ENCODE measurements around the gene FRMD4B. TPM values are rescaled to one million over a fixed set of nuclear protein-coding genes. Genes with fewer than 3 reads are reported as not detected.

The FRMD4B gene
- total RNA-seq, 1 donor from 2014 or later, result 17.3 TPM

DNA sequence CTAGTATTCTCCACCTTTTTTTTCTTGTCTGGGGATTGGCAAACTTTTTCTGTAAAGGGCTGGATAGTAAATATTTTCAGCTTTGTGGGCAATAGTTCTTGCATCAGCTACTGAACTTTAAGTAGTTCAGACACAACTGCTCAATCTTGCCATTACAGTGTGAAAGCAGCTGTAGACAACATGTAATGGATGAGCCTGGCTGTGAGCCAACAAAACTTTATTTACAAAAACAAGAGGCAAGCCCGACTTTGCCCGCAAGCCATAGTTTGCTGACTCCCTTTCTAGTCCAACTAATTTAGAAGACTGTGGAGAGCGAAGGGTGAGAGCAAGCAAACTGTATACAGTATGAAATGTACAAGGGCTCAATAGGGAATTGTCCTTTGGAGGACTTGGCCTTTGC is 6.2 kb downstream of the FRMD4B start:
- TF ChIP-seq EZH2 (IDR thresholded peaks at IDR 0.05) (no peak), EZH2phosphoT487 (IDR thresholded peaks at IDR 0.05) (no peak), CTCF (IDR thresholded peaks at IDR 0.05) (no peak)
- H3F3A ChIP-seq (ENCODE audit: low read depth), result no peaks in the 10 kb centered on the region
- H3K4me3 ChIP-seq, result no peak overlapping the region
- H3K36me3 ChIP-seq, result no peaks in the 10 kb centered on the region
- no peak for DNase-seq (ENCODE audit: low spot score)
- no peaks in the 10 kb centered on the region for H3K36me3 Mint-ChIP-seq
- no peak overlapping the region for H3K4me3 Mint-ChIP-seq
- H3K27ac Mint-ChIP-seq, result no peak overlapping the region
- H3K4me1 ChIP-seq, result peaks cover under 1% of the 10 kb centered on the region
- peaks cover 13% of the 10 kb centered on the region for H3K27me3 ChIP-seq
- H2AFZ ChIP-seq (replicated peaks), result no peak overlapping the region
- no peak overlapping the region for H3K9ac ChIP-seq
- peaks cover 3% of the 10 kb centered on the region for H3K4me1 Mint-ChIP-seq
- H3K27me3 Mint-ChIP-seq (ENCODE audit: insufficient read depth, low read depth), result peaks cover 7% of the 10 kb centered on the region
- H3K27ac ChIP-seq, result no peak overlapping the region
- peaks cover 5% of the 10 kb centered on the region for H4K20me1 ChIP-seq (ENCODE audit: low read depth)
- H3K4me2 ChIP-seq, result no peak overlapping the region
- H3K79me2 ChIP-seq (ENCODE audit: low read depth), result no peaks in the 10 kb centered on the region
- no peaks in the 10 kb centered on the region for H3K9me3 Mint-ChIP-seq
- no peaks in the 10 kb centered on the region for H3K9me3 ChIP-seq (ENCODE audit: low read depth)

DNA sequence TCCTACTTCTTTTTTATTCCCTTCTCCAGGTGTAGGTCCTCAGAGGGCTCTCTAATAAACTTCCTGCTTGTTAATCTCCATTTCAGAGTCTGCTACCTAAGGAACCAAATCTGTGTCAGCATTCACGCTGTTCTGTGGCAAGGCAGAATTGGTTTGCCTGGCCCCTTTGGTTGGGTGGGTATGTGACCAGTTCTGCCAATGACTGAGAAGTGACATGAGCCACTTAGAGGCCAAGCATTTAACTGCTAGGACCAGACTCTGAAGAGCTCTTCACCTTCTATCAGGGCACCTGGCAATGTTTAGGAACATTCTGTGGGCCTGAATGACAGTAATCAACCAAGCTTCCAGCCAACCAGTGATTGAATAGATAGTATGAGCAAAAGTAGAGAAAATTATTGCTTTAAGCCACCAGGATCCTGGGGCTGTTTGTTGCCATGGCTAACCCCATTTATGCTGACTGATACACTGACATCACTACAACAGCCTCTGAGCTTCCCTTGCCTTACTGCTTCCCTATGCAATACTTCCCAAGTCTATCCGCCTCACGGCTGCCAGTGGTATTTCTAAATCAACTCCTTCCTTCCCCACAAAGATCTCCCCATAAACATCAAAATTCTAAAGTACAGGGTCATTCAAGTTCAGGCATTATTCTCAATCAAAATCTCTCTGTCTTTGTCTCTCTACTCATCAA is 7.6 kb downstream of the FRMD4B start:
- no peak for DNase-seq (ENCODE audit: low spot score)
- H3K36me3 ChIP-seq, result no peaks in the 10 kb centered on the region
- no peaks in the 10 kb centered on the region for H3F3A ChIP-seq (ENCODE audit: low read depth)
- Mint-ChIP-seq H3K9me3 (no peaks in the 10 kb centered on the region), H3K4me1 (no peaks in the 10 kb centered on the region), H3K27me3 (ENCODE audit: insufficient read depth, low read depth) (no peaks in the 10 kb centered on the region), H3K4me3 (no peak overlapping the region), H3K27ac (no peak overlapping the region), H3K36me3 (no peaks in the 10 kb centered on the region)
- H3K79me2 ChIP-seq (ENCODE audit: low read depth), result no peaks in the 10 kb centered on the region
- H3K4me2 ChIP-seq, result no peak overlapping the region
- H3K9ac ChIP-seq, result no peak overlapping the region
- no peaks in the 10 kb centered on the region for H4K20me1 ChIP-seq (ENCODE audit: low read depth)
- no peak overlapping the region for H2AFZ ChIP-seq (replicated peaks)
- H3K4me1 ChIP-seq, result no peaks in the 10 kb centered on the region
- H3K4me3 ChIP-seq, result no peak overlapping the region
- no peak overlapping the region for H3K27ac ChIP-seq
- no peaks in the 10 kb centered on the region for H3K27me3 ChIP-seq
- no peaks in the 10 kb centered on the region for H3K9me3 ChIP-seq (ENCODE audit: low read depth)
- no peak for TF ChIP-seq EZH2phosphoT487 (IDR thresholded peaks at IDR 0.05)
- no peak for TF ChIP-seq EZH2 (IDR thresholded peaks at IDR 0.05)
- TF ChIP-seq CTCF (IDR thresholded peaks at IDR 0.05), result no peak

GRCh38 chr3:69377262-69377661 is 8.6 kb downstream of the FRMD4B start:
- Histone ChIP-seq H4K20me1 (ENCODE audit: low read depth) (no peaks in the 10 kb centered on the region), H3K4me2 (no peak overlapping the region), H3K27ac (no peak overlapping the region), H3K9ac (no peak overlapping the region), H3K4me3 (no peak overlapping the region), H3F3A (ENCODE audit: low read depth) (no peaks in the 10 kb centered on the region), H3K9me3 (ENCODE audit: low read depth) (no peaks in the 10 kb centered on the region), H3K36me3 (no peaks in the 10 kb centered on the region), H3K4me1 (no peaks in the 10 kb centered on the region), H3K27me3 (no peaks in the 10 kb centered on the region), H3K79me2 (ENCODE audit: low read depth) (no peaks in the 10 kb centered on the region), H2AFZ (replicated peaks) (no peak overlapping the region)
- Mint-ChIP-seq H3K9me3 (no peaks in the 10 kb centered on the region), H3K4me3 (no peak overlapping the region), H3K36me3 (no peaks in the 10 kb centered on the region), H3K4me1 (no peaks in the 10 kb centered on the region), H3K27ac (no peak overlapping the region), H3K27me3 (ENCODE audit: insufficient read depth, low read depth) (peaks cover 4% of the 10 kb centered on the region)
- DNase-seq (ENCODE audit: low spot score), result no peak
- TF ChIP-seq CTCF (IDR thresholded peaks at IDR 0.05) (no peak), EZH2phosphoT487 (IDR thresholded peaks at IDR 0.05) (no peak), EZH2 (IDR thresholded peaks at IDR 0.05) (no peak)

All from neural progenitor cell (in vitro differentiated cells).